GM12801 (cell line): Measurements from ENCODE around the gene SLC41A2.

Source experiments
- CTCF ChIP-seq: IDR thresholded peaks from one replicate; pipeline ENCODE4 v1.5.1; 2011; ENCODE audit warnings: control low read depth; ENCODE audit not compliant: insufficient read length; ENCODE audit errors: extremely low read depth

The SLC41A2 gene

DNA sequence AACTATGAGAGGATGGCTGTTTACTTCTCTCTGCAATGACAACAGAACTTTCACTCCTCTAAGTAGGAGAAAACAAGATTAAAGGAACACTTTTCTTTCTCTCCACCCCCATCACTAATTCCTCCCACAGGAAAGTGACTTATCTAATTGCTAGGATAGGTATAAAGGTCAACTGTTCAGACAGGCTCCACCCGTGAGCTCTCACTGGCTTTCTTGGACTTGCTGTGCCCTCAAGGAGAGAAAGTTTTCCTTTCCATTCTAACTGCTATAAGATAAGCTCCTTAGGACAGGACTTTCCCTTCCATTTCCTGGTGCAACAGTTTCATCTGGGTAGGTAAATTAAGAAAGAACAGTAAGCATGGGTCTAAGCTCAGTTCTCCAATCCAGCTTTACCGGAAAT, 4.8 kb downstream of the SLC41A2 start:
- TF ChIP-seq CTCF: no peak

- no peak for TF ChIP-seq CTCF
Observed at GRCh38 chr12:104952816-104953215, 5.3 kb downstream of the SLC41A2 start.

- TF ChIP-seq CTCF: no peak
Observed at GRCh38 chr12:104951759-104952509, 6.2 kb downstream of the SLC41A2 start.

GRCh38 chr12:104944252-104944651, 13.8 kb downstream of the SLC41A2 start:
- no peak for TF ChIP-seq CTCF

DNA sequence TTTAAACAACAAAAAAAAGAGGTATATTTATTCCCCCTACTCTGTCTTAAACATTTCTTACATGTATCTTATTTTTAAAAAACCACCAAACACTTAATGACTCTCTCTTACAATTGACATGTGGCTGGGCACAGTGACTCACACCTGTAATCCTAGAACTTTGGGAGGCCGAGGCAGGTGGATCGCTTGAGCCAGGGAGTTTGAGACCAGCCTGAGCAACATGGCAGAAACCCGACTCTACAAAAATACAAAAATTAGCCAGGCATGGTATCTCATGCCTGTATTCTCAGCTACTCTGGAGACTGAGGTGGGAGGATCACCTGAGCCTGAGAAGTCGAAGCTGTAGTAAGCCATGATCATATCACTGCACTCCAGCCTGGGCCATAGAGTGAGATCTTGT, 16.0 kb downstream of the SLC41A2 start:
- no peak for TF ChIP-seq CTCF

- no peak for TF ChIP-seq CTCF
Observed at GRCh38 chr12:104941454-104941853, 16.6 kb downstream of the SLC41A2 start.

DNA sequence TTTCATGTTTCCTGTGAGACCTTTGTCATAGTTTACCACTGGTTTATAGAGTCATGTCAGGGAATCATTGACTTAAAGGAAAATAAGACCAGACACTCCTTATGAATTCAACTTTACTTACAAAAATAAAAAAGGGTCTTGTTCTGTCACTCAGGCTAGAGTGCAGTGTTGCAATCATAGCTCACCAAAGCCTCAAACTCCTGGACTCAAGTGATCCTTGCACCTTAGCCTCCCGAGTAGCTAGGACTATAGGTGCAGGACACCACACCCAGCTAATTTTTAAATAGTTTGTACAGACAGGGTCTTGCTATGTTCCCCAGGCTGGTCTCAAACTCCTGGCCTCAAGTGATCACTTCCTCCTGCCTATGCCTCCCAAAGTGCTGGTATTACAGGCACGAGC, 19.0 kb downstream of the SLC41A2 start:
- no peak for TF ChIP-seq CTCF
